H9 (cell line): ENCODE measurements around the gene GBP5. TPM values are rescaled to one million over a fixed set of nuclear protein-coding genes. Genes with fewer than 3 reads are reported as not detected.

Source experiments
- DNase-seq: peaks from one replicate; pipeline ENCODE4 v3.0.0-alpha.2; 2017
- H2AFZ ChIP-seq: one replicate; pipeline ENCODE4 v1.6.1; 2013; ENCODE audit warnings: mild to moderate bottlenecking, low read length, control low read depth, moderate library complexity
- H2AK5ac ChIP-seq: 2 replicates; pipeline ENCODE4 v1.6.1; 2013; ENCODE audit warnings: low read length, control low read depth, mixed read lengths; ENCODE audit not compliant: insufficient read length
- H2BK120ac ChIP-seq: one replicate; pipeline ENCODE4 v1.6.1; 2013; ENCODE audit warnings: low read depth, mild to moderate bottlenecking, low read length, control low read depth, inconsistent platforms; ENCODE audit not compliant: poor library complexity, severe bottlenecking
- H2BK12ac ChIP-seq: 2 replicates; pipeline ENCODE4 v1.6.1; 2013; ENCODE audit warnings: low read length, control low read depth, mixed read lengths, low read depth; ENCODE audit not compliant: insufficient read length
- H2BK15ac ChIP-seq: 2 replicates; pipeline ENCODE4 v1.6.1; 2013; ENCODE audit warnings: low read depth, low read length, control low read depth
- H2BK20ac ChIP-seq: one replicate; pipeline ENCODE4 v1.6.1; 2013; ENCODE audit warnings: low read depth, mild to moderate bottlenecking, low read length, control low read depth, inconsistent platforms; ENCODE audit not compliant: poor library complexity, severe bottlenecking
- H2BK5ac ChIP-seq: 2 replicates; pipeline ENCODE4 v1.6.1; 2013; ENCODE audit warnings: low read length, control low read depth, mixed read lengths; ENCODE audit not compliant: insufficient read length
- H3K14ac ChIP-seq: 2 replicates; pipeline ENCODE4 v1.6.1; 2013; ENCODE audit warnings: low read length, control low read depth; ENCODE audit not compliant: insufficient read depth
- H3K18ac ChIP-seq: 2 replicates; pipeline ENCODE4 v1.6.1; 2013; ENCODE audit warnings: low read depth, mild to moderate bottlenecking, mixed read lengths, low read length, control low read depth; ENCODE audit not compliant: insufficient read length
- H3K23ac ChIP-seq: 2 replicates; pipeline ENCODE4 v1.6.1; 2013; ENCODE audit warnings: low read length, control low read depth, mixed read lengths, low read depth; ENCODE audit not compliant: insufficient read length
- H3K23me2 ChIP-seq: 2 replicates; pipeline ENCODE4 v1.6.1; 2013; ENCODE audit warnings: low read depth, mild to moderate bottlenecking, mixed read lengths, low read length, control low read depth; ENCODE audit not compliant: insufficient read length, poor library complexity, severe bottlenecking
- H3K27ac ChIP-seq: 2 replicates; pipeline ENCODE4 v1.5.1; 2013; ENCODE audit warnings: low read length, control low read depth, mixed read lengths, low read depth; ENCODE audit not compliant: insufficient read length
- H3K27me3 ChIP-seq: 2 replicates; pipeline ENCODE4 v1.6.1; 2013; ENCODE audit warnings: low read length, control low read depth, inconsistent platforms; ENCODE audit not compliant: insufficient read depth
- H3K4ac ChIP-seq: 2 replicates; pipeline ENCODE4 v1.6.1; 2013; ENCODE audit warnings: low read depth, mild to moderate bottlenecking, control low read depth, inconsistent platforms, low read length, moderate library complexity
- H3K4me1 ChIP-seq: 2 replicates; pipeline ENCODE4 v1.6.1; 2013; ENCODE audit warnings: low read length, control low read depth, inconsistent platforms; ENCODE audit not compliant: insufficient read depth
- H3K4me2 ChIP-seq: 2 replicates; pipeline ENCODE4 v1.6.1; 2013; ENCODE audit warnings: low read length, control low read depth, mixed read lengths; ENCODE audit not compliant: insufficient read length, insufficient read depth
- H3K56ac ChIP-seq: 2 replicates; pipeline ENCODE4 v1.6.1; 2013; ENCODE audit warnings: low read depth, mild to moderate bottlenecking, mixed read lengths, low read length, control low read depth; ENCODE audit not compliant: insufficient read length
- H3K79me1 ChIP-seq: 2 replicates; pipeline ENCODE4 v1.6.1; 2013; ENCODE audit warnings: low read depth, mild to moderate bottlenecking, moderate library complexity, low read length, control low read depth, inconsistent platforms; ENCODE audit not compliant: insufficient read depth, poor library complexity, severe bottlenecking
- H3K79me2 ChIP-seq: 2 replicates; pipeline ENCODE4 v1.6.1; 2013; ENCODE audit warnings: low read length, control low read depth, inconsistent platforms; ENCODE audit not compliant: insufficient read depth
- H3K9ac ChIP-seq: 2 replicates; pipeline ENCODE4 v1.6.1; 2013; ENCODE audit warnings: low read length, control low read depth, mixed read lengths; ENCODE audit not compliant: insufficient read length; ENCODE audit errors: extremely low read depth
- H3K9me3 ChIP-seq: one replicate; pipeline ENCODE4 v1.6.1; 2013; ENCODE audit warnings: low read depth, low read length, inconsistent platforms; ENCODE audit not compliant: control insufficient read depth
- H3T11ph ChIP-seq: one replicate; pipeline ENCODE4 v1.6.1; 2013; ENCODE audit warnings: mild to moderate bottlenecking, low read length, control low read depth, inconsistent platforms
- H4K20me1 ChIP-seq: one replicate; pipeline ENCODE4 v1.6.1; 2013; ENCODE audit not compliant: control insufficient read depth, insufficient read length, insufficient read depth
- H4K5ac ChIP-seq: 2 replicates; pipeline ENCODE4 v1.6.1; 2013; ENCODE audit warnings: low read depth, mild to moderate bottlenecking, mixed read lengths, low read length, control low read depth; ENCODE audit not compliant: insufficient read length
- H4K8ac ChIP-seq: replicated peaks from 2 replicates; pipeline ENCODE4 v1.6.1; 2013; ENCODE audit warnings: low read length, control low read depth, mixed read lengths, low read depth; ENCODE audit not compliant: insufficient read length
- H4K91ac ChIP-seq: 2 replicates; pipeline ENCODE4 v1.6.1; 2013; ENCODE audit warnings: low read depth, mild to moderate bottlenecking, moderate library complexity, mixed read lengths, low read length, control low read depth; ENCODE audit not compliant: insufficient read length
- H3K27ac Mint-ChIP-seq, 3 experiments: 2 replicates in 2 of 3; 3 replicates in 1 of 3; pipeline ENCODE4 v1.8.0; 2020 to 2021; ENCODE audit warnings: mixed read lengths in 3 of 3, mild to moderate bottlenecking in 1 of 3, moderate library complexity in 1 of 3
- H3K27me3 Mint-ChIP-seq: 2 replicates; pipeline ENCODE4 v1.8.0; 2021; ENCODE audit warnings: low read depth, mild to moderate bottlenecking, moderate library complexity, mixed read lengths
- H3K36me3 Mint-ChIP-seq, 3 experiments: 2 replicates in 2 of 3; 3 replicates in 1 of 3; pipeline ENCODE4 v1.8.0; 2020 to 2021; ENCODE audit warnings: low read depth in 3 of 3, mixed read lengths in 3 of 3; ENCODE audit not compliant: insufficient read depth in 1 of 3
- H3K4me1 Mint-ChIP-seq, 2 experiments: 2 replicates each; pipeline ENCODE4 v1.8.0; 2020; ENCODE audit warnings: mixed read lengths in 2 of 2
- H3K4me3 Mint-ChIP-seq, 2 experiments: 2 replicates in 1 of 2; 3 replicates in 1 of 2; pipeline ENCODE4 v1.8.0; 2020 to 2021; ENCODE audit warnings: mild to moderate bottlenecking in 2 of 2, mixed read lengths in 2 of 2, moderate library complexity in 1 of 2
- H3K9me3 Mint-ChIP-seq, 2 experiments: 2 replicates in 1 of 2; 3 replicates in 1 of 2; pipeline ENCODE4 v1.8.0; 2020; ENCODE audit warnings: mild to moderate bottlenecking in 2 of 2, mixed read lengths in 2 of 2, moderate library complexity in 1 of 2
- CTCF ChIP-seq: fragments of 200-600 bp; sonication (generic); conservative IDR thresholded peaks from 3 replicates; pipeline ENCODE4 v1.8.0; 2021; ENCODE audit warnings: antibody characterized with exemption, mild to moderate bottlenecking
- WGBS: extraction: QIAGEN DNeasy Blood & Tissue Kit; methylation state at CpG from one replicate; pipeline ENCODE4 v1.1.7; 2013; ENCODE audit warnings: missing lambda C conversion rate, low lambda C conversion rate, mixed read lengths; ENCODE audit not compliant: insufficient read length; ENCODE audit errors: extremely low coverage; 5-methylcytosine and 5-hydroxymethylcytosine counted together
- total RNA-seq: library from RNA; stranded (reverse); gene quantifications from 2 replicates; pipeline ENCODE4 v1.2.1, GENCODE V29; 2021

Gene GBP5
- total RNA-seq, 1 experiment from 2014 or later = not detected

DNA sequence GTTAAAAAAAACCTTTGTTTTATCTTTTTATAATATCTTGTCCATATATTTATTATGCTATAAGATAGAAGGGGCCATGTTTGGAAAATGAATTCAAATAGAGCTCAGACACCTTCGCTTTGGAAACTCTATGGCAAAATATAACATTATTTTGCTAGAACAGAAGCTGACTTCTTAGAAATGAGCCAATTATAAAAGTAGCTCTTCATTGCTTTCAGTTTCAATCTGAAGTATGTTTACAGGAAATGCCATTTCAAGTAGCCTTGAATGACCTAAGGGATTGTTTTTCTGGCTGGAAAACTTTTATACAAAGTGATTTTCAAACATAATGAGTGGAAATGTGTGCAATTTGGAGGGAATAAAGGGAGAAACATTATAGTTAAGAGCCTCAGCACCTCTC, 37.8 kb upstream of the GBP5 start:
- TF ChIP-seq CTCF = no peak
- H3K4ac ChIP-seq = no peak overlapping the region
- H3K79me1 ChIP-seq = no peaks in the 10 kb centered on the region
- no peak overlapping the region for H3K56ac ChIP-seq
- no peak overlapping the region for H4K5ac ChIP-seq
- H2BK5ac ChIP-seq = no peak overlapping the region
- H3K27me3 ChIP-seq = no peaks in the 10 kb centered on the region
- H4K91ac ChIP-seq = no peak overlapping the region
- no peak overlapping the region for H3K18ac ChIP-seq
- H2BK120ac ChIP-seq = no peak overlapping the region
- no peaks in the 10 kb centered on the region for H3K9me3 ChIP-seq
- H3K36me3 Mint-ChIP-seq = peaks cover 4% of the 10 kb centered on the region in 3 experiments; a peak in 3 of 7 replicates
- H3K4me1 ChIP-seq = no peaks in the 10 kb centered on the region
- H3T11ph ChIP-seq = no peak overlapping the region
- H4K20me1 ChIP-seq = no peaks in the 10 kb centered on the region
- no peak overlapping the region for H3K4me2 ChIP-seq
- peaks cover 5 to 9% of the 10 kb centered on the region in 2 experiments; a peak in 3 of 4 replicates for H3K4me1 Mint-ChIP-seq
- H3K27ac ChIP-seq = no peak overlapping the region
- H3K9ac ChIP-seq = no peak overlapping the region
- H2AK5ac ChIP-seq = no peak overlapping the region
- H2BK15ac ChIP-seq = no peak overlapping the region
- H4K8ac ChIP-seq = no peak overlapping the region
- H3K79me2 ChIP-seq = no peaks in the 10 kb centered on the region
- H3K23me2 ChIP-seq = no peaks in the 10 kb centered on the region
- no peak for DNase-seq
- no peak overlapping the region for H3K27ac Mint-ChIP-seq
- no peak overlapping the region for H2AFZ ChIP-seq
- H3K4me3 Mint-ChIP-seq = no peak overlapping the region
- no peaks in the 10 kb centered on the region for H3K27me3 Mint-ChIP-seq
- no peak overlapping the region for H2BK20ac ChIP-seq
- no peak overlapping the region for H2BK12ac ChIP-seq
- no peak overlapping the region for H3K14ac ChIP-seq
- H3K23ac ChIP-seq = no peak overlapping the region
- no CpG with 5 or more reads among the region's 1 CpG for WGBS
- H3K9me3 Mint-ChIP-seq = peaks cover 0 to 3% of the 10 kb centered on the region in 2 experiments; a peak in 3 of 5 replicates
